GM19023 (cell line): ENCODE results near the gene RBL2.
"Not testable (repeated sequence)": the region's sequence is repeated elsewhere in the genome, so short reads cannot be mapped to it uniquely, and the experiment has no call there.

ENCODE experiments used
- ATAC-seq: cut with Tn5 transposase; IDR thresholded peaks from one replicate; pipeline ENCODE4 v1.9.1; 2021; ENCODE audit warnings: mild to moderate bottlenecking, moderate library complexity; ENCODE audit not compliant: unreplicated experiment

RBL2 gene

GRCh38 chr16:53506254-53506653 is 72.0 kb downstream of the RBL2 start:
- ATAC-seq, result no peak

GRCh38 chr16:53507464-53508179 is 73.4 kb downstream of the RBL2 start:
- ATAC-seq, result no peak

- ATAC-seq, result peak; percentile 56
These were observed 75.8 kb downstream of the RBL2 start for GRCh38 chr16:53509906-53510703.

- no peak for ATAC-seq
These were observed 76.4 kb downstream of the RBL2 start for GRCh38 chr16:53510704-53511070.

- no peak for ATAC-seq
These were observed 76.8 kb downstream of the RBL2 start for GRCh38 chr16:53511084-53511402.

GRCh38 chr16:53511403-53512280 is 77.4 kb downstream of the RBL2 start:
- ATAC-seq, result no peak

- ATAC-seq, result not testable (repeated sequence)
These were observed 78.5 kb downstream of the RBL2 start for GRCh38 chr16:53512795-53513194.

GRCh38 chr16:53515259-53515658 is 81.0 kb downstream of the RBL2 start:
- no peak for ATAC-seq

- no peak for ATAC-seq
These were observed 81.5 kb downstream of the RBL2 start for GRCh38 chr16:53515811-53516210.

- no peak for ATAC-seq
These were observed 83.6 kb downstream of the RBL2 start for GRCh38 chr16:53517851-53518250.

GRCh38 chr16:53518550-53519416 is 84.5 kb downstream of the RBL2 start:
- ATAC-seq, result peak; percentile 93

GRCh38 chr16:53519417-53520091 is 85.3 kb downstream of the RBL2 start:
- no peak for ATAC-seq

GRCh38 chr16:53523126-53523804 is 89.0 kb downstream of the RBL2 start:
- ATAC-seq, result no peak

- ATAC-seq, result no peak
These were observed 89.8 kb downstream of the RBL2 start for GRCh38 chr16:53523971-53524548.

GRCh38 chr16:53528797-53529196 is 94.5 kb downstream of the RBL2 start:
- no peak for ATAC-seq

- ATAC-seq, result no peak
These were observed 95.2 kb downstream of the RBL2 start for GRCh38 chr16:53529513-53529912.

- ATAC-seq, result no peak
These were observed 95.8 kb downstream of the RBL2 start for GRCh38 chr16:53530046-53530445.

- ATAC-seq, result no peak
These were observed 96.5 kb downstream of the RBL2 start for GRCh38 chr16:53530741-53531140.

- no peak for ATAC-seq
These were observed 99.9 kb downstream of the RBL2 start for GRCh38 chr16:53534206-53534605.
